ENCODE data around the gene PCIF1. TPM values are rescaled to one million over a fixed set of nuclear protein-coding genes. Genes with fewer than 3 reads are reported as not detected.

PCIF1 gene
- total and polyA plus RNA-seq, 9 of the 15 experiments (the other 6 are each of a cell fraction or from before 2014, with no cell fraction given): 5.8 to 29.4 (median 11.3) TPM

DNA sequence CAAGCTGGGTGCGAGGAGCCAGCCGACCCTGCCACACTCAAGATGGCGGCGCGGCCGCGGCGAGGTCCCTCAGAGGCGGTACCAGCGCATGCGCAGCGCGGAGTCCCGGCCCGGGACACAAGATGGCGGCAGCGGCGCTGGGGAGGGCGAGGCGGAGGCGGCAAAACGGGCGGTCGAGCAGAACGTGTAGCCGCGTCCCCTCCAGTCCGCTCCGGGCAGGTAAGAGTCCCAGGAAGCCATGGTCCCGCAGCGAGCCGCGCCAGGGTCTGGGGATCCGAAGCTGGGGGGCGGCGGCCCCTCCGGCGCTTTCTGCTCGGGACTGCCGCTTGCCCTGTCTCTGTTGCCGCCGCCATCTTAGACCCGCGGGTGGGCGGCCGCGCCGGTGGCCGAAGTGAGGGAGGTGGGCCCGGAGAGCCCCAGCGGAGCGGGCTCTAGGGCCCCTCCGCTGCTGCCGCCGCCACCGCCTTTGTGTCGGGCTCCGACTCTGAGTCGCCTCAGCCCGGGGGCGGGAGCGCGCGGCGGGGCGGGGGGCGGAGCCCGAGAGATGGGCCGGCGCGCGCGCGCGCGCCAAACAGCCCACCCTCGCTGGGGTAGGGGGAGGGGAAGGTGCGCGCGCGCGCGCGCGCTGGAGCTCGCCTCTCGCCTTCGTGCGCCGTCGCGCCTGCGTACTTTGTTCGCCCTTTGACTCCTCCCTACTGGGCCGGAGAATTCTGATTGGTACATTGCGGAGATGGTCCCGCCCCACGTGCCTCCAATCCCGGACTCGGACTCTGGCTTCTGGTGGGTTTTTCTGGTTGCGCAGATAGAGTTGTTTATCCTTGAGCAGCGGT, at the start of gene PCIF1 (continued):
- peak in 1 of 2 experiments; percentile 71; a peak in 2 of 4 replicates for TF ChIP-seq KDM4B (IDR thresholded peaks at IDR 0.05; ENCODE audit: borderline replicate concordance in 2 of 2, low read depth in 1 of 2)
- TF ChIP-seq, protein P1, sequence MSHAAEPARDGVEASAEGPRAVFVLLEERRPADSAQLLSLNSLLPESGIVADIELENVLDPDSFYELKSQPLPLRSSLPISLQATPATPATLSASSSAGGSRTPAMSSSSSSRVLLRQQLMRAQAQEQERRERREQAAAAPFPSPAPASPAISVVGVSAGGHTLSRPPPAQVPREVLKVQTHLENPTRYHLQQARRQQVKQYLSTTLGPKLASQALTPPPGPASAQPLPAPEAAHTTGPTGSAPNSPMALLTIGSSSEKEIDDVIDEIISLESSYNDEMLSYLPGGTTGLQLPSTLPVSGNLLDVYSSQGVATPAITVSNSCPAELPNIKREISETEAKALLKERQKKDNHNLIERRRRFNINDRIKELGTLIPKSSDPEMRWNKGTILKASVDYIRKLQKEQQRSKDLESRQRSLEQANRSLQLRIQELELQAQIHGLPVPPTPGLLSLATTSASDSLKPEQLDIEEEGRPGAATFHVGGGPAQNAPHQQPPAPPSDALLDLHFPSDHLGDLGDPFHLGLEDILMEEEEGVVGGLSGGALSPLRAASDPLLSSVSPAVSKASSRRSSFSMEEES (CRISPR knock-in tag; IDR thresholded peaks at IDR 0.05): no peak
- TF ChIP-seq, protein P2, sequence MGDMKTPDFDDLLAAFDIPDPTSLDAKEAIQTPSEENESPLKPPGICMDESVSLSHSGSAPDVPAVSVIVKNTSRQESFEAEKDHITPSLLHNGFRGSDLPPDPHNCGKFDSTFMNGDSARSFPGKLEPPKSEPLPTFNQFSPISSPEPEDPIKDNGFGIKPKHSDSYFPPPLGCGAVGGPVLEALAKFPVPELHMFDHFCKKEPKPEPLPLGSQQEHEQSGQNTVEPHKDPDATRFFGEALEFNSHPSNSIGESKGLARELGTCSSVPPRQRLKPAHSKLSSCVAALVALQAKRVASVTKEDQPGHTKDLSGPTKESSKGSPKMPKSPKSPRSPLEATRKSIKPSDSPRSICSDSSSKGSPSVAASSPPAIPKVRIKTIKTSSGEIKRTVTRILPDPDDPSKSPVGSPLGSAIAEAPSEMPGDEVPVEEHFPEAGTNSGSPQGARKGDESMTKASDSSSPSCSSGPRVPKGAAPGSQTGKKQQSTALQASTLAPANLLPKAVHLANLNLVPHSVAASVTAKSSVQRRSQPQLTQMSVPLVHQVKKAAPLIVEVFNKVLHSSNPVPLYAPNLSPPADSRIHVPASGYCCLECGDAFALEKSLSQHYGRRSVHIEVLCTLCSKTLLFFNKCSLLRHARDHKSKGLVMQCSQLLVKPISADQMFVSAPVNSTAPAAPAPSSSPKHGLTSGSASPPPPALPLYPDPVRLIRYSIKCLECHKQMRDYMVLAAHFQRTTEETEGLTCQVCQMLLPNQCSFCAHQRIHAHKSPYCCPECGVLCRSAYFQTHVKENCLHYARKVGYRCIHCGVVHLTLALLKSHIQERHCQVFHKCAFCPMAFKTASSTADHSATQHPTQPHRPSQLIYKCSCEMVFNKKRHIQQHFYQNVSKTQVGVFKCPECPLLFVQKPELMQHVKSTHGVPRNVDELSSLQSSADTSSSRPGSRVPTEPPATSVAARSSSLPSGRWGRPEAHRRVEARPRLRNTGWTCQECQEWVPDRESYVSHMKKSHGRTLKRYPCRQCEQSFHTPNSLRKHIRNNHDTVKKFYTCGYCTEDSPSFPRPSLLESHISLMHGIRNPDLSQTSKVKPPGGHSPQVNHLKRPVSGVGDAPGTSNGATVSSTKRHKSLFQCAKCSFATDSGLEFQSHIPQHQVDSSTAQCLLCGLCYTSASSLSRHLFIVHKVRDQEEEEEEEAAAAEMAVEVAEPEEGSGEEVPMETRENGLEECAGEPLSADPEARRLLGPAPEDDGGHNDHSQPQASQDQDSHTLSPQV (IDR thresholded peaks at IDR 0.05): no peak; the same call in 1 of the 2 replicates
- TF ChIP-seq, protein P3, sequence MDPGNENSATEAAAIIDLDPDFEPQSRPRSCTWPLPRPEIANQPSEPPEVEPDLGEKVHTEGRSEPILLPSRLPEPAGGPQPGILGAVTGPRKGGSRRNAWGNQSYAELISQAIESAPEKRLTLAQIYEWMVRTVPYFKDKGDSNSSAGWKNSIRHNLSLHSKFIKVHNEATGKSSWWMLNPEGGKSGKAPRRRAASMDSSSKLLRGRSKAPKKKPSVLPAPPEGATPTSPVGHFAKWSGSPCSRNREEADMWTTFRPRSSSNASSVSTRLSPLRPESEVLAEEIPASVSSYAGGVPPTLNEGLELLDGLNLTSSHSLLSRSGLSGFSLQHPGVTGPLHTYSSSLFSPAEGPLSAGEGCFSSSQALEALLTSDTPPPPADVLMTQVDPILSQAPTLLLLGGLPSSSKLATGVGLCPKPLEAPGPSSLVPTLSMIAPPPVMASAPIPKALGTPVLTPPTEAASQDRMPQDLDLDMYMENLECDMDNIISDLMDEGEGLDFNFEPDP (CRISPR knock-in tag; IDR thresholded peaks at IDR 0.05): no peak
- TF ChIP-seq, protein P4, sequence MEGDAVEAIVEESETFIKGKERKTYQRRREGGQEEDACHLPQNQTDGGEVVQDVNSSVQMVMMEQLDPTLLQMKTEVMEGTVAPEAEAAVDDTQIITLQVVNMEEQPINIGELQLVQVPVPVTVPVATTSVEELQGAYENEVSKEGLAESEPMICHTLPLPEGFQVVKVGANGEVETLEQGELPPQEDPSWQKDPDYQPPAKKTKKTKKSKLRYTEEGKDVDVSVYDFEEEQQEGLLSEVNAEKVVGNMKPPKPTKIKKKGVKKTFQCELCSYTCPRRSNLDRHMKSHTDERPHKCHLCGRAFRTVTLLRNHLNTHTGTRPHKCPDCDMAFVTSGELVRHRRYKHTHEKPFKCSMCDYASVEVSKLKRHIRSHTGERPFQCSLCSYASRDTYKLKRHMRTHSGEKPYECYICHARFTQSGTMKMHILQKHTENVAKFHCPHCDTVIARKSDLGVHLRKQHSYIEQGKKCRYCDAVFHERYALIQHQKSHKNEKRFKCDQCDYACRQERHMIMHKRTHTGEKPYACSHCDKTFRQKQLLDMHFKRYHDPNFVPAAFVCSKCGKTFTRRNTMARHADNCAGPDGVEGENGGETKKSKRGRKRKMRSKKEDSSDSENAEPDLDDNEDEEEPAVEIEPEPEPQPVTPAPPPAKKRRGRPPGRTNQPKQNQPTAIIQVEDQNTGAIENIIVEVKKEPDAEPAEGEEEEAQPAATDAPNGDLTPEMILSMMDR (IDR thresholded peaks at IDR 0.05 in 2 of 3, conservative IDR thresholded peaks at IDR 0.05 in 1 of 3; ENCODE audit: insufficient read depth in 2 of 3, low read depth in 1 of 3, low read length in 3 of 3): peak in 1 of 3 experiments; percentile 25; a peak in 1 of 6 replicates
- peak; percentile 75 for TF ChIP-seq EGR1 (conservative IDR thresholded peaks at IDR 0.05)
- TF ChIP-seq, protein P5, sequence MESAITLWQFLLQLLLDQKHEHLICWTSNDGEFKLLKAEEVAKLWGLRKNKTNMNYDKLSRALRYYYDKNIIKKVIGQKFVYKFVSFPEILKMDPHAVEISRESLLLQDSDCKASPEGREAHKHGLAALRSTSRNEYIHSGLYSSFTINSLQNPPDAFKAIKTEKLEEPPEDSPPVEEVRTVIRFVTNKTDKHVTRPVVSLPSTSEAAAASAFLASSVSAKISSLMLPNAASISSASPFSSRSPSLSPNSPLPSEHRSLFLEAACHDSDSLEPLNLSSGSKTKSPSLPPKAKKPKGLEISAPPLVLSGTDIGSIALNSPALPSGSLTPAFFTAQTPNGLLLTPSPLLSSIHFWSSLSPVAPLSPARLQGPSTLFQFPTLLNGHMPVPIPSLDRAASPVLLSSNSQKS (CRISPR knock-in tag; IDR thresholded peaks at IDR 0.05): no peak
- no peak for TF ChIP-seq ZNF445 (CRISPR knock-in tag; IDR thresholded peaks at IDR 0.05; ENCODE audit: low read depth)
- TF ChIP-seq PRMT5 (CRISPR knock-in tag; IDR thresholded peaks at IDR 0.05): no peak
- TF ChIP-seq, protein P6, sequence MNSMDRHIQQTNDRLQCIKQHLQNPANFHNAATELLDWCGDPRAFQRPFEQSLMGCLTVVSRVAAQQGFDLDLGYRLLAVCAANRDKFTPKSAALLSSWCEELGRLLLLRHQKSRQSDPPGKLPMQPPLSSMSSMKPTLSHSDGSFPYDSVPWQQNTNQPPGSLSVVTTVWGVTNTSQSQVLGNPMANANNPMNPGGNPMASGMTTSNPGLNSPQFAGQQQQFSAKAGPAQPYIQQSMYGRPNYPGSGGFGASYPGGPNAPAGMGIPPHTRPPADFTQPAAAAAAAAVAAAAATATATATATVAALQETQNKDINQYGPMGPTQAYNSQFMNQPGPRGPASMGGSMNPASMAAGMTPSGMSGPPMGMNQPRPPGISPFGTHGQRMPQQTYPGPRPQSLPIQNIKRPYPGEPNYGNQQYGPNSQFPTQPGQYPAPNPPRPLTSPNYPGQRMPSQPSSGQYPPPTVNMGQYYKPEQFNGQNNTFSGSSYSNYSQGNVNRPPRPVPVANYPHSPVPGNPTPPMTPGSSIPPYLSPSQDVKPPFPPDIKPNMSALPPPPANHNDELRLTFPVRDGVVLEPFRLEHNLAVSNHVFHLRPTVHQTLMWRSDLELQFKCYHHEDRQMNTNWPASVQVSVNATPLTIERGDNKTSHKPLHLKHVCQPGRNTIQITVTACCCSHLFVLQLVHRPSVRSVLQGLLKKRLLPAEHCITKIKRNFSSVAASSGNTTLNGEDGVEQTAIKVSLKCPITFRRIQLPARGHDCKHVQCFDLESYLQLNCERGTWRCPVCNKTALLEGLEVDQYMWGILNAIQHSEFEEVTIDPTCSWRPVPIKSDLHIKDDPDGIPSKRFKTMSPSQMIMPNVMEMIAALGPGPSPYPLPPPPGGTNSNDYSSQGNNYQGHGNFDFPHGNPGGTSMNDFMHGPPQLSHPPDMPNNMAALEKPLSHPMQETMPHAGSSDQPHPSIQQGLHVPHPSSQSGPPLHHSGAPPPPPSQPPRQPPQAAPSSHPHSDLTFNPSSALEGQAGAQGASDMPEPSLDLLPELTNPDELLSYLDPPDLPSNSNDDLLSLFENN (IDR thresholded peaks at IDR 0.05; ENCODE audit: low read depth in 2 of 2, low read length in 2 of 2): no peak; a peak in 1 of 4 replicates
- no peak for TF ChIP-seq EHMT2 (IDR thresholded peaks at IDR 0.05)

Measured in K562 (cell line).